Breast epithelium (tissue), 3 donors: ENCODE results near the gene NOTO.
"Not testable (repeated sequence)": the region's sequence is repeated elsewhere in the genome, so short reads cannot be mapped to it uniquely, and the experiment has no call there.

ENCODE experiments used
- POLR2A ChIP-seq: fragments of 450-650 bp; IDR thresholded peaks from one replicate; pipeline ENCODE4 v1.6.1; 2016; ENCODE audit warnings: antibody characterized with exemption, mild to moderate bottlenecking, moderate library complexity
- TF ChIP-seq, protein P1 (sequence below), 3 donors: fragments of 450-650 bp; IDR thresholded peaks; one replicate each; pipeline ENCODE4 v1.5.1; 2016 to 2017; ENCODE audit warnings: antibody characterized with exemption in 3 of 3, mild to moderate bottlenecking in 3 of 3, moderate library complexity in 3 of 3

DNA sequence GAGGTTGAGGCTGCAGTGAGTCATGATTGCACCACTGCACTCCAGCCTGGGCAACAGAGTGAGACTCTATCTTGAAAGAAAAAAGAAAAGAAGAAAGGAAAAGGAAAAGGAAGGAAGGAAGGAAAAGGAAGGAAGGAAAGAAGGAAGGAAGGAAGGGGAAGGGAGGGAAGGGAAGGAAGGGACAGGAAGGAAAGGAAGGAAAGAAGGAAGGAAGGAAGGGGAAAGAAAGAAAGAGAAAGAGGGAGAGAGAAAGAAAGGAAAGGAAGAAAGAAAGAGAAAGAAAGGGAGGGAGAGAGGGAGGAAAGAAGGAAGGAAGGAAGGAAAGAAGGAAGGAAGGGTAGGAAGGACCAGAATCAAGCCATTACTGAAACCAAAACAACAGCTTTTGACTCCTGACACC, 34.0 kb upstream of the NOTO start:
- TF ChIP-seq, protein P1, sequence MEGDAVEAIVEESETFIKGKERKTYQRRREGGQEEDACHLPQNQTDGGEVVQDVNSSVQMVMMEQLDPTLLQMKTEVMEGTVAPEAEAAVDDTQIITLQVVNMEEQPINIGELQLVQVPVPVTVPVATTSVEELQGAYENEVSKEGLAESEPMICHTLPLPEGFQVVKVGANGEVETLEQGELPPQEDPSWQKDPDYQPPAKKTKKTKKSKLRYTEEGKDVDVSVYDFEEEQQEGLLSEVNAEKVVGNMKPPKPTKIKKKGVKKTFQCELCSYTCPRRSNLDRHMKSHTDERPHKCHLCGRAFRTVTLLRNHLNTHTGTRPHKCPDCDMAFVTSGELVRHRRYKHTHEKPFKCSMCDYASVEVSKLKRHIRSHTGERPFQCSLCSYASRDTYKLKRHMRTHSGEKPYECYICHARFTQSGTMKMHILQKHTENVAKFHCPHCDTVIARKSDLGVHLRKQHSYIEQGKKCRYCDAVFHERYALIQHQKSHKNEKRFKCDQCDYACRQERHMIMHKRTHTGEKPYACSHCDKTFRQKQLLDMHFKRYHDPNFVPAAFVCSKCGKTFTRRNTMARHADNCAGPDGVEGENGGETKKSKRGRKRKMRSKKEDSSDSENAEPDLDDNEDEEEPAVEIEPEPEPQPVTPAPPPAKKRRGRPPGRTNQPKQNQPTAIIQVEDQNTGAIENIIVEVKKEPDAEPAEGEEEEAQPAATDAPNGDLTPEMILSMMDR (IDR thresholded peaks at IDR 0.05): not testable (repeated sequence)
- TF ChIP-seq POLR2A: not testable (repeated sequence)
